Nephron (organoid): ENCODE results near the gene HOXD10.

ENCODE experiments used
- H3K27ac Mint-ChIP-seq, 3 experiments: 2 replicates each; pipeline ENCODE4 v1.8.0; 2020; ENCODE audit warnings: mixed read lengths in 3 of 3, mild to moderate bottlenecking in 2 of 3, moderate library complexity in 1 of 3
- H3K27me3 Mint-ChIP-seq: 2 replicates; pipeline ENCODE4 v1.8.0; 2021; ENCODE audit warnings: low read depth, mild to moderate bottlenecking, moderate library complexity, mixed read lengths
- H3K36me3 Mint-ChIP-seq: 2 replicates; pipeline ENCODE4 v1.8.0; 2020; ENCODE audit warnings: low read depth, mixed read lengths
- H3K4me1 Mint-ChIP-seq: 2 replicates; pipeline ENCODE4 v1.8.0; 2020; ENCODE audit warnings: mixed read lengths
- H3K4me3 Mint-ChIP-seq, 3 experiments: 2 replicates each; pipeline ENCODE4 v1.8.0; 2020; ENCODE audit warnings: mild to moderate bottlenecking in 3 of 3, mixed read lengths in 3 of 3, moderate library complexity in 2 of 3
- H3K9me3 Mint-ChIP-seq: 2 replicates; pipeline ENCODE4 v1.8.0; 2020; ENCODE audit warnings: mixed read lengths
- CTCF ChIP-seq, 3 experiments: fragments of 200-600 bp; sonication (generic); IDR thresholded peaks; one replicate each; pipeline ENCODE4 v1.5.0; 2021; ENCODE audit warnings: antibody characterized with exemption in 3 of 3; ENCODE audit not compliant: unreplicated experiment in 3 of 3

HOXD10 gene

GRCh38 chr2:176081837-176082524 lies 34.6 kb upstream of the HOXD10 start:
- Mint-ChIP-seq H3K27ac (no peak overlapping the region), H3K4me3 (peak overlapping the region in 1 of 3 experiments; percentile 15), H3K9me3 (peaks cover 5% of the 10 kb centered on the region), H3K27me3 (peaks cover 97% of the 10 kb centered on the region), H3K4me1 (peaks cover 43% of the 10 kb centered on the region), H3K36me3 (no peaks in the 10 kb centered on the region)
- no peak for TF ChIP-seq CTCF (IDR thresholded peaks at IDR 0.05; ENCODE audit: unreplicated experiment in 3 of 3)

- H3K36me3 Mint-ChIP-seq: no peaks in the 10 kb centered on the region
- no peak overlapping the region for H3K27ac Mint-ChIP-seq
- peaks cover 6% of the 10 kb centered on the region for H3K9me3 Mint-ChIP-seq
- no peak for TF ChIP-seq CTCF (IDR thresholded peaks at IDR 0.05; ENCODE audit: unreplicated experiment in 3 of 3)
- peaks cover 43% of the 10 kb centered on the region for H3K4me1 Mint-ChIP-seq
- H3K4me3 Mint-ChIP-seq: peak overlapping the region in 2 of 3 experiments; percentile 15 to 50
- peaks cover 97% of the 10 kb centered on the region for H3K27me3 Mint-ChIP-seq
These were observed 34.1 kb upstream of the HOXD10 start for GRCh38 chr2:176082525-176082823.

- Mint-ChIP-seq H3K4me3 (peak overlapping the region in 2 of 3 experiments; percentile 36 to 50), H3K9me3 (peaks cover 6% of the 10 kb centered on the region)
These were observed 33.5 kb upstream of the HOXD10 start for GRCh38 chr2:176082824-176083751.

GRCh38 chr2:176083796-176084261 lies 32.7 kb upstream of the HOXD10 start, which contains the start of gene EVX2:
Gene EVX2 (minus strand): TSS chr2:176083962. CDS start chr2:176083776, 186 bp downstream.
- peaks cover 100% of the 10 kb centered on the region for H3K27me3 Mint-ChIP-seq
- H3K27ac Mint-ChIP-seq: no peak within 1 kb of the TSS
- H3K4me1 Mint-ChIP-seq: peaks cover 45% of the 10 kb centered on the region
- TF ChIP-seq CTCF (IDR thresholded peaks at IDR 0.05; ENCODE audit: unreplicated experiment in 3 of 3): no peak
- no peaks in the 10 kb centered on the region for H3K36me3 Mint-ChIP-seq
- H3K4me3 Mint-ChIP-seq: peak within 1 kb of the TSS in 2 of 3 experiments; percentile 50
- H3K9me3 Mint-ChIP-seq: peaks cover 6% of the 10 kb centered on the region

More at GRCh38 chr2:176082824-176083751, 33.5 kb upstream of the HOXD10 start:
- TF ChIP-seq CTCF (IDR thresholded peaks at IDR 0.05; ENCODE audit: unreplicated experiment in 3 of 3): no peak
- Mint-ChIP-seq H3K36me3 (no peaks in the 10 kb centered on the region), H3K27ac (no peak overlapping the region), H3K4me1 (peaks cover 44% of the 10 kb centered on the region), H3K27me3 (peaks cover 100% of the 10 kb centered on the region)

- H3K27ac Mint-ChIP-seq: no peak overlapping the region
- H3K9me3 Mint-ChIP-seq: peaks cover 6% of the 10 kb centered on the region
- no peak for TF ChIP-seq CTCF (IDR thresholded peaks at IDR 0.05; ENCODE audit: unreplicated experiment in 3 of 3)
- H3K36me3 Mint-ChIP-seq: no peaks in the 10 kb centered on the region
- H3K4me1 Mint-ChIP-seq: peaks cover 37% of the 10 kb centered on the region
- H3K27me3 Mint-ChIP-seq: peaks cover 100% of the 10 kb centered on the region
- H3K4me3 Mint-ChIP-seq: peak overlapping the region in 2 of 3 experiments; percentile 40 to 50
These were observed 31.9 kb upstream of the HOXD10 start for GRCh38 chr2:176084611-176085119.
